LNCAP (cell line): ENCODE measurements around the gene ESF1.

Source experiments
- TF ChIP-seq, protein P1 (sequence below): fragments of 450-650 bp; IDR thresholded peaks from 2 replicates; pipeline ENCODE4 v1.5.1; 2017; ENCODE audit warnings: mild to moderate bottlenecking

Gene ESF1

DNA sequence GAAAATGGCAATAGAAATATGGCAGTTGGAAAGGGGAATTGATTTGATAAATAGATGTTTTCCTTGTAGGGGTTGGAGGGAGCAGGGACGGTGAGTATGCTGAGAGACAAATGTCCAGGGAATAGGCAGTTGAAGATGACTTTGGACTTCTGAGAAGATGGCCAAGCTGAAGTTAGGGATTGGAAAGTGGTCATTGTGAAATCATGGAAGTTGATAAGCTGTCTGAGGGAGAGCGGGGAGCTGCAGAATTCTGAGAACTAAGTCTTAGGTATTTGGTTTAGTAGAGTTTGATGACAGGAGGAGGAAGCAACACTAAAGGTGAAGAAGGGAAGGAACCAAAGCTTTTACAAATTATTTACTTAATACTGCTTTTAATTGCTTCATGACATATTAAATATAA is 15.3 kb upstream of the ESF1 start:
- TF ChIP-seq, protein P1, sequence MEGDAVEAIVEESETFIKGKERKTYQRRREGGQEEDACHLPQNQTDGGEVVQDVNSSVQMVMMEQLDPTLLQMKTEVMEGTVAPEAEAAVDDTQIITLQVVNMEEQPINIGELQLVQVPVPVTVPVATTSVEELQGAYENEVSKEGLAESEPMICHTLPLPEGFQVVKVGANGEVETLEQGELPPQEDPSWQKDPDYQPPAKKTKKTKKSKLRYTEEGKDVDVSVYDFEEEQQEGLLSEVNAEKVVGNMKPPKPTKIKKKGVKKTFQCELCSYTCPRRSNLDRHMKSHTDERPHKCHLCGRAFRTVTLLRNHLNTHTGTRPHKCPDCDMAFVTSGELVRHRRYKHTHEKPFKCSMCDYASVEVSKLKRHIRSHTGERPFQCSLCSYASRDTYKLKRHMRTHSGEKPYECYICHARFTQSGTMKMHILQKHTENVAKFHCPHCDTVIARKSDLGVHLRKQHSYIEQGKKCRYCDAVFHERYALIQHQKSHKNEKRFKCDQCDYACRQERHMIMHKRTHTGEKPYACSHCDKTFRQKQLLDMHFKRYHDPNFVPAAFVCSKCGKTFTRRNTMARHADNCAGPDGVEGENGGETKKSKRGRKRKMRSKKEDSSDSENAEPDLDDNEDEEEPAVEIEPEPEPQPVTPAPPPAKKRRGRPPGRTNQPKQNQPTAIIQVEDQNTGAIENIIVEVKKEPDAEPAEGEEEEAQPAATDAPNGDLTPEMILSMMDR: no peak

DNA sequence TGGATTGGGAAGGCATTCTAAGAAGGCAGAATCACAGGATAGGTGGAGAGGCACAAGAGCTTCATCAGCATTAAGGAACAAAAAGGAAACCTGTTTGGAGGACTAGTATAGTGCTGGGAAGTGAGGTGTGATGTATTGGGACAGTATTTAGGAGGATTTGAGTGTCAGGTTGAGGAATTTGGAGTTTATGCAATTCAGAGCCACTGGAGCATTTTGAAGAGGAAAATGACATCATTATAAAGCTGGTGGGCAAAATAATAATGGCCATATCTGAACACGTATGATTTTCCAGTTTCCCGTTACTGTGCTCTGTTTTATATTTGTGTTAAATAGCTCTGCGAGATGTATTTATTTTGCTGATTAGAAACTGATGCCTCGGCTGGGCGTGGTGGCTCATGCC is 14.3 kb upstream of the ESF1 start:
- TF ChIP-seq, protein P1: no peak

DNA sequence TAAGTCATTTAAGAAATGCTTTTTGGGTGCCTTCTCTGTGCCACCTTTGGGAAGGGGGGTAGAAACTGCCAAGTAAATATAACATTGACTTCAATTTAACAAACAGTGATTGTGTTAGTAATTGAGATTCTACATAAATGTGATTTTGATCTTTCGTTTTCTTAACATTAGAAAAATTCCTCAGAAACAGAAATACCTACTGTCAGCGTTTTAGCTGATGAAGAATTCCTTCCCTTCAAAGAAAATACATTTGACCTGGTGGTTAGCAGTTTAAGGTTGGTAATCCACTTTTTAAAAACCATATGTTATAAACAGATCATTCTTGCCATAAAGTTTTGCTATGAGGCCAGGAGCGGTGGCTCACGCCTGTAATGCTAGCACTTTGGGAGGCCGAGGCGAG is 9.9 kb upstream of the ESF1 start:
- TF ChIP-seq, protein P1: no peak

DNA sequence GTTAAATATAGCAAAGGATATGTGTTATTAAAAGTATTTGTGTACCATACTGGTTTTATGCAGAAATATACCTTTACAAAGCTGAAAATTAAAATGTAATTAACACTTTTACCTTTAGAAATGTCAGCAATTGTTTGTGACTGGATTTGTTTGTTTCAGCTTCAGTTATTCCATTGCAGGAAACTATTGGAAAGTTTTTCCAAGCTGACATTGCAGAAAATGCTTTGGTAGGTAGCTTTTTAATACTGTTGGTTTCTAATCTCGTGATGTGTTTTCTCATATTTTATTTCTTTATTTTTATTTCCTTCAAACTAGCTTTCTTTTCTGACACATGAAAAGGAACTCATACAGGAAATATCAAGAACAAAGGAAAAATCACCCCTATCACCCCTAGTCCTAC is 8.3 kb upstream of the ESF1 start:
- TF ChIP-seq, protein P1: no peak

DNA sequence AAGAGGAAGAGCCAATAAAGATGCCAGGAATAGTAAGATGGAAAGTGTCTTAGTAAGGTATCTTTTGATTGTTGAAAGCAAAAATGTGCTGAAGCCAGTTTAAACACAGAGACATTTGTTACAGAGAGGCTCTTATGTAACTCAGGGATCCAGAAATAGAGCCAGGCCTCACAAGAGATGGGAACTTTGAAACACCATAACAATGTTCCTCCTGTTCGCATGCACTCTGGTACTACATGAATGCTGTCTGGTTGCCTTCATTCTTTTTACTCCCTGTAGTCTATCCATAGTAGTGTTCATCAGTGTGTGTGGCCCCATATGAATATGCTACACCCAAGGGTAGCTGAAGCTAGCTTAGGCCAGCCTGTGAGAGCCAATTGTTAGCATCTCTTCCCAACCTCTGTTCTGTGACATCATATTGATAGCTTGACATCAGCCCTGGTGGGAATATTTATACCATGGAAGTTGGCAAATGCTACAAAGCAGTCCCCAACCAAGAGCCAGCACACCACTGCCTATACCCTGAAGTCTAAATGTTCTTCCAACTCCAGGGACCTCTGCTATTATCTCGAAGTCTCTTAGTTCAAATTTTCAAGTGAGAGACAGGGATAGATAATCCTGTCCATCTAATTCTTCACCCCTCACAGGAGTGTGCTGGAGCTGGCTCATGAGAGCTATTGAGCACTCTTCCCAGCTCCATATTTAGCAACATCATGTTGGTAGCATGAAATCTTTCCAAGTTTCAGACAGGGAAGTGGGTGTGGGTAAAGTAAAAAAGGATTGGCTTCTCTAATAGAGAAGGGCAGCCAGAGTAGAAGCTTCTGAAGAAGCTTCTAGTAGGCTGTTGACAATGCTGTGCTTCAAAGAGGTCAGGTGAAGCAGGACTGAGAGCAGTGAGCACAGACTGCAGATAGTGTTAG is 7.1 kb upstream of the ESF1 start:
- TF ChIP-seq, protein P1: no peak

DNA sequence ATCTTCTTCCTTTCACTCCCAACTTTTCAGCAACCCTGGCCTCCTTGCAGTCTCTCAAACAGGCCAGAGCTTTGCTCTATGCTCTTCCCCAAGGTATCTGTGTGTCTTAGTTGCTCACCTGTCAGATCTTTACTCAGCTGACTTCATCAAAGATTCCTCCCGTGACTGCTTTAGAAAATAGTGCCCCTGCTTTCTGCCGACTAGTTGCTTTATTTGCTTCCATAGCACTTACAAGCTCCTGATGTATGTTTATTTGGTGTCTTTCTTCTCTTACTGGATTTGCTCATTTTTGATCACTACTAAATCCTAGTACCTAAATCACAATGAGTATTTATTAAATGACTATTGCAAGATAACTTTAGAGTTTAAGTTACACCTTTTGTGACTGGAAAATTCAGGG is 6.0 kb upstream of the ESF1 start:
- TF ChIP-seq, protein P1: no peak

DNA sequence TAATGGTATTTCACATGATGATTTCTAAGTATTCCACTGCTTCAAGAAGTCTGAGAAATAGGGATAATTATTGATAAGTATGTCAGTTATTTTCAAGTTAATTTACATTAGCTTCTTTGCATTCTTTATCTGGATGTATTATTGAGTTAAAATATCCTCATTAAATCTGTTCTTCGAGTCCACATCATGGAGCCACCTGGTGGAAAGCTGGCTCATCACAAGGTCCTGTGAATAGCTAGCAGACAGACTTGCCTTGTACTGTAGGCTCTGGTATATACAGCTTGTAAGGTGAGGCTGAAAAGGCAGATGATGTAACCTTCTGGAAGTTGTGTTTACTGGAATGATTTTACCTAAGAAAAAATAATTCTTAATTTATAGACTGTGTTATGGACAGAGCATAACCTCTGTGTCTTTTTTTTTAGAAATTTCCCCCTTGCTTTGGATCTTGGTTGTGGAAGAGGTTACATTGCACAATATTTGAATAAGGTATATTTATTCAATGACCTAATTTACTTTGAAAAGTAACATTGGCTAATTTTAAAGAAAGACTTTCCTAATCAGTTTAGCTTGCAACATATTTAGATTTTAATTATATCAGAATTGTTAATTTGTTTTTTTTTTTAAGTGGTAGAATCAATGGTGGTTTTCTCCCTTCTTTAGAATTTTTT is 3.6 kb upstream of the ESF1 start:
- TF ChIP-seq, protein P1: peak; percentile 71
